GM21737 (cell line): ENCODE results near the gene PWWP2A.
"Not testable (repeated sequence)": the region's sequence is repeated elsewhere in the genome, so short reads cannot be mapped to it uniquely, and the experiment has no call there.

ENCODE experiments used
- ATAC-seq: cut with Tn5 transposase; IDR thresholded peaks from one replicate; pipeline ENCODE4 v1.9.1; 2021; ENCODE audit warnings: mild to moderate bottlenecking, moderate library complexity; ENCODE audit not compliant: unreplicated experiment

PWWP2A gene

DNA sequence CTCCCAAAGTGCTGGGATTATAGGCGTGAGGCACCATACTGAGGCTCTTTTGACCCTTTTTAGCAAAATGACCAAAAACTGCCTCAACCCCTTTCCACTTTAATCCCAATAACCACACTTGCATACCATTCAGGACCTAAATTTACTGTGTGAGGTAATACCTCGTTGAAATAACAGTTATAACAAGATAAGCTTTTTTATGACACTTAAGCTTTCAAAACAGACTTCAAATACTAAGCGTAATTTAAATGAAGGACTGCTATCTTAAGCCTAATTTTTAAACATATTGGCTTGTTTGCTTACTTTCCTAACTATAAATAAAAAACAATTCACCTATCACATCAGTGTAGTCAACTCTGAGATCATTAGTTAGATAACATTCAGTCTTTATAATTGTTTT lies 37.8 kb downstream of the PWWP2A start:
- ATAC-seq: no peak

DNA sequence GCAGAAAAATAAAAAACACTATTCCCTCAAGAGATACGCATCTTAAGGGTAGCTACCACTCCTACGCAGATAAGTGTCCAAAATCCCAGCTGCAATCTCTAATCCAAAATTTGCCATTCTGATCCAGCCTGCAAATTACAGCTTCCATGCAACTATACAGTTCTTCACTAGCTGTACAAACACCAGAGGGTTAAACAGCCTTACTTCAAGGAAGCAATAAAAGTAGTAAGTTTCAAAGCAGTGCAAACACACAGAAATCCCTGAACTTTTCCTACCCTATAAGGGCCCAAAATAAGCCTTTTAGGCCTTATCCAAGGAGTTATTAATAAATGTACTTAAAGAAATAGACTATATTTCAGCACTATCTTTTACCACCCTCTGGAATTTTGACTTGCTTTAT lies 39.5 kb downstream of the PWWP2A start:
- ATAC-seq: no peak

DNA sequence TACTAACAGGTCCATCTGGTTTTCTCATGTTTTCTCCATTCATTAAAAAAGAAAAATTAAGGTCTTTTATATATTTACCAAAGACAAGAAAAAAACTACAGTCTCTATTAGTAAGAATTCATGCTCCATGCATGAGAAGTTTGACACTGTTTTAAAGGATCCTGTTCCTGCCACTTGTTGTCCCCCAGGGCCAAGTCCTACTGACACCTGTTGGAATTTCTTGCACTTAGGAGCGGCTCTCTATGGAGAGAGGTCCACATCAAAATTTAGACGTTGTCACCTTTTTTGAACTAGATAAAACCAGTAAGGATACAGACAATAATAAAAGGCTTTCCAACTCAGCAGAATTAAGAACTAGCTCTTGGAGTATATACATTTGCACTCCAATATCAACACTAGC lies 42.3 kb downstream of the PWWP2A start:
- ATAC-seq: no peak

DNA sequence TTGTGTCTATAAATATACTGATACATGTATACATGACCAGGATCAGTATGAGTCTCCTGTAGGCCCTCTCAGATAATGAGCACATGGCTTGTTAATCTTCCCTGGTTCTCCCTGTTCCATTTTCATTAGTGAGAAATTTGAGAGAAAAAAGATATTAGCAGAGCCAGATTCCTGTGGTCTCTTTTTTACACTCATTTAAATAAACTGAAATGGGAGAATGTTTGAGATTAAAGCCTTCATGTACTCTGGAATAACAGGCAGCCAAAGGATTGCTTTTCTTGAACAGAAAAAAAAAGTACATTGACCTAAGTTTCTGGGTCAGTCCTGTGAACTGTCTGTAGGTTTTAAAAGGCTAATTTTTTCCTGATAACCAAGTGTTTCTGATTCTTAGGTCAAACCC lies 44.2 kb downstream of the PWWP2A start:
- no peak for ATAC-seq

DNA sequence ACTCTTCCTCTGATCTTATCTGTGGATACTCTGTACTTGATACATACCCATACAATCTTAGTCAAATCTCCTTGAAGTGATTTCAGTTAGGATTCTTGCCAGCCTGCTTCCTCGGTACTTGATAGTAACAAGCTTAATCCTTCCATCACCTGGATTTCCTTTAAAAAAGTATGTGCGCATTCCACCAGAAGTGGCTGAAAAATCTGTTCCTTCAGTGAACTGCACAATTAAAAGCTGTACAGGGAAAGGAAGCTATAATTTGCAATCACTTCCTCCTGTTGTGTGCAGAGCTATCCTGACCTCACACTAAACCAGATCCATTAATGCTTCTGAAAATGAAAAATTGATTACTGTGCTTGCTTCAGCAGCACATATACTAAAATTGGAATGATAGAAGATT lies 47.3 kb downstream of the PWWP2A start:
- no peak for ATAC-seq

DNA sequence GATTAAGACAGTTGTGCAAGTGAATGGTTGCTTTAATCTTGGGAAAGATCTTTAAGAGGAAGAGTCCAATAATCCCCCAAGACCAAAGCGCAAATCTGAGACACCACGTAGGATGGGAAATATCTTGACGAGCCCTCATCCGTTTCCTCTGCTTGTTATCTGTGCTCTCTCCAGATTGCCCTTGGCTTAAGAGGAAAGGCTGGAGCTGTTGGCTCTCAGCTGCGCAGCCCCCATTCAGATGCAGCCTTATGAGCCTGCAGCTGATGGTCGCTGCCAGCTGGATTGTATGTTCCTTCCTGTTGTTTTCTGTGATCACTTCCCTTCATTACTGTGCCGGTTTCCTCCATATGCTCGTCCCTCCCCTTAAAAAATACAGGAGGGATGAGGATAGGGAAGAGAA lies 47.7 kb downstream of the PWWP2A start:
- no peak for ATAC-seq

DNA sequence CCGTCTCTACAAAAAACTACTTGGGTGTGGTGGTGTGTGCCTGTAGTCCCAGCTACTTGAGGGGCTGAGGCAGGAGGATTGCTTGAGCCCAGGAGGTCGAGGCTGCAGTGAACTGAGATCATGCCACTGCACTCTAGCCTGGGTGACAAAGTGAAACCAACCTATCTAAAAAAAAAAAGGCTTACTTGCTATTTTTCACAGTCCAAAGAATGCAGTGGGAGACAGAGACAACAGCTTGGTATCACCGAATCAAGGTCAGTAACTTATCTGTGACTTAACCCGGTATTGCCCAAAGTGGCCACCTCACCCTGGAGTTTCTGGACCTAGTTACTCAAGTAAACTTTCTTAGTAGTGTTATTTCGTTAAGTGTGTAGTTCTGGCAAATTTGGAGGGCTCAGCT lies 50.1 kb downstream of the PWWP2A start:
- ATAC-seq: not testable (repeated sequence)

DNA sequence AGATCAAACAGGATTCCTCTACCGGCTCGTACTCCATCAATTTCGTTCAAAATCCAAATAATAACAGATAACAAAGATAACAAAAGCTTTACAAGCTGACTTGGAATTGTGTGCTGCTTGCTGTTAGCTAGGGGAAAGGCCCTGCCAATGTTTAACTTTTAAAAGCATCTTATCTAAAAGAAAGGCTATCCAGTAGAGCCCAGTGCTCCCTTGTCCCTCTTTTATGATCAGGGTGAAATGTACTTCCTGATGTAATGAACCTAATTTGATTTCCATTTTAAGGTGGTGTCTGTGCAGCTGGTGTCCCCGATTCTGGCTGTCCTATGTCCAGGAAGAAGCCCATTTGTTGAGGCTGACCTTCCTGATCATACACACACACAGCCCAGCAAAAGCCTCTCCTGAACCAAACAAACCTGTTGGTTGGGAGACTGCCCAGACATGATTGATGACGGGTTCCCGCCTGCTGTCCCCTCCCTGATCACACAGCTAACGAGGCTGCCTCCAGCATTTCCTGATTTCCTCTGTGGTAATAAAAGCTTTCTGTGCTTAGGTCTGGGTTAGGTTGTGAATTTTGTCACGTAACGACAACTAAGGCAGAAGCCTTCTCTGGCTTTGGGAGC lies 54.1 kb downstream of the PWWP2A start:
- no peak for ATAC-seq

DNA sequence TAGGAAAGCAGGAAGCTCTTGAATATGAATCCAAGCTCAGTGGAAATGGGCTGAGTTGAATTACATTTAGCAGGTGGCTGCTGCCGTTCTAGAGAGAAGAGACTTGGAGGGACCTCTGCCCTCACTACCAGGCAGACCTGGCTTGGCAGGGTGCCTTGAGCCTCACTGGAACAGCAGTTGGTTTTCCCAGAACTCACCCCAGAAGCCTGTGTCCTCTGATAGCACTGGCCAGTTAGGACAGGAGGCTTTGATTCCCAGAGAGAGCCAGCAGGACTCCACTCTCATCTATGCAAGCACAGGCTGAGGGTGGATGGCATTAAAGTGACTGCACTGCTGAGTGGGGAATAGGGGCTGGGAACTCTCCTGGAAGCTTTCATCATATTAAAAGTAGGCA lies 54.8 kb downstream of the PWWP2A start:
- ATAC-seq: no peak

DNA sequence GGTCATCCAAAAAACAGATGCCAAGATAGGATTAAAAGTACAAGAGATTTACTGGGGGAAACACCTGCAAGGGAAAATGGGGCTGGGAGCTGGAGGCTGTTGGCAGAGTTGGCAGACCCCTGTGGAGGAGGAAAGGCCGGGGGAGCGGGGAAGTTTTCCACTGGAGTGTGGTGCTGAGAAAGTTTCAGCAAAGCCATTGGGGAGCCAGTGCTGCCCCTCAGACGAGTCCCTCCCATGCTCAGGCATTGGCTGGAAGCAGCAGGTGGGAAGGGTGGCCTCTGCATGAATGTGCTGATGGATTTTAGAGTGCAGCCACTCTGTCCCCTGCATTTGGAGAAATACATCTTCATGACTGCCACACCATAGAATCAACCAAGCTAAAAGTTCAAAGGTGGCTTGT lies 57.5 kb downstream of the PWWP2A start:
- ATAC-seq: no peak

DNA sequence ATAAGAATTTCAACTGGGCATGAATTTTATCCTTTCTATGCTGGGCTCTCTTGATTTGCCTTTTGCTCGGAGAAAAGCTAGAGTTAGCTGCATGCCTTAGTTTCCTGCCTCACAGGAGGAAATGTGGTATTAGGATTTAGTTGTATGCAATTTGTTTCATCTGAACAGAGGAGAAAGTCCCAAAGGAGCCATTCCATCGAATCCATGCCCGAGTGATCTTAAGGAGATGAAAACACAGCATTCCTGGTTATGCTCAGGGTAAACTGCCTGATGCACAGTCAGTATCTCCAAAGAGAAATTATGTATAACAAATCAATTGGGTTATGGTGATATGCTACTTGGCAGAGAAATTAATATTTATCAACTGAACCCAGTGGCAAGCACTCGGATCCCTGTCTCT lies 59.2 kb downstream of the PWWP2A start:
- ATAC-seq: no peak

DNA sequence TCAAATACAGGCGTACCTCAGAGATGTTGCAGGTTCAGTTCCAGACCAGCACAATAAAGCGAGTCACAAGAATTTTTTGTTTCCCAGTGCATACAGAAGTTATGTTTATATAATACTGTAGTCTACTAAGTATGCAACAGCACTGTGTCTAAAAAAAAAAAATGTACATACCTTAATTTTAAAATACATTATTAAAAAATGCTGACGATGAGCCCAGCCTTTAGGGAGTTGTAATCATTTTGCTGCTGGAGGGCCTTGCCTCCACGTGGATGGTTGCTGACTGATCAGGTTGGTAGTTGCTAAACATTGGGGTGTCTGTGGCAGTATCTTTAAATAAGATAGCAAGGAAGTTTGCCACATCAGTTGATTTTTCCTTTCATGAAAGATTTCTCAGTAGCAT lies 62.0 kb downstream of the PWWP2A start:
- ATAC-seq: no peak

DNA sequence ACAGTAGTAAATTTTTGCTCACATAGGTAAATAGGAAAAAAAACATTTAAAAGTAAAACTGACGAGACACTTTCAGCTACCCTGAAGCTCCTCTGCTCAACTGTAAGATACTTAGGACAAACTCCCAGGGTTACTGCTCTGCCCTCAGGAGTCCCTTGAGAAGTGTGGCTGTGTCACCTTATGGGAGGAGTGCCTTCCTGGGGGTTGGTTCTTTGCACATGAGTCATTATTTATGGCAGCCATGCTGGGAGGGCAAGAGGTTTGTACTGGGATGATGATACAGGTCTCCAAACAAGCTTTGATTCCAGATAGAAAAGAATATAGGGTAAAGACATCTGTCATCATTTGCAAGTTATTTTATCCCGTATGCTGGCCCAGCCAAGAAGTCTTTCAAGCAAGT lies 64.4 kb downstream of the PWWP2A start:
- no peak for ATAC-seq

DNA sequence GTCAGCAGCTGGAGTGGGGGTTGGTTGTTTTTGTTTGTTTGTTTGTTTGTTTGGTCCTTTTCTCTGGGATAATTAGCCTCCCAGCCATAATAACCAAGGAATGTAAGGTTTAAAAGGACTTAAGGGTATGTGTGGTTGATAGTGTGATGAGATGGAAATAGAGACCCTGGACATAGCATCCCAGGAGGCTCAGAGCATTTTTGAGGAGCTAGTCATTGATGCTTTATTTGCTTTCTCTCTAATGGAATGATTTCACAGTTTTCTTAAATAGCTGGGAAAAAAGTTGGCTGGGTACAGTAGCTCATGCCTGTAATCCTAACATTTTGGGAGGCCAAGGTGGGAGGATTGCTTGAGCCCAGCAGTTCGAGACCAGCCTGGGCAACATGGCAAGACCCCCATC lies 65.2 kb downstream of the PWWP2A start:
- no peak for ATAC-seq

DNA sequence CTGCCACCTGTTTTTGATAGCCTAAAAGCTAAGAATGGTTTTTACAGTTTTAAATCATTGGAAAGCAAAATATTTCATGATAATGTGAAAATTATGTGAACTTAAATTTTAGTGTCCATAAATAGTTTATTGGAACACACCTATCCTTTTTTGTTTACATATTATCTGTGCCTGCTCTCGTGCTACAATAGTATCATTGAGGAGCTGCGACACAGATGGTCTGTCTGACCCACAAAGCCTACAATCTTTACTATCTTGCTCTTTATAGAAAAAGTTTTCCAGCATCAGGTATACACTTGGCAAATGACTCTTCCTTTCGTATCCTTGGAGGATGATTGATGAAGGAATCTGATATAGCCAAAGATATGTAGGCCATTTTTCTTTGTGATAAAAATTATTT lies 70.2 kb downstream of the PWWP2A start:
- ATAC-seq: no peak

DNA sequence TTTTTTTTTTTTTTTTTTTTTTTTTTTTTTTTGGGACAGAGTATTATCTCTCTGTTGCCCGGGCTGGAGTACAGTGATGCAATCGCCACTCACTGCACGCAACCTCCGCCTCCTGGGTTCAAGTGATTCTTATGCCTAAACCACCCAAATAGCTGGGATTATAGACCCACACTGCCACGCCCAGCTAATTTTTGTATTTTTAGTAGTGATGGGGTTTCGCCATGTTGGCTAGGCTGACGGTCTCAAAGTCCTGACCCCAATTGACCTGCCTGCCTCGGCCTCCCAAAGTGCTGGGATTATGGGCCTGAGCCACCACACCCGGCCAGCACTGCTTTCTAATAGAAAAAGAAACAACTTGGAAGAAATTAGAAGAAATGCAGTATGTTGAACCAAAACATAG lies 71.1 kb downstream of the PWWP2A start:
- ATAC-seq: no peak

DNA sequence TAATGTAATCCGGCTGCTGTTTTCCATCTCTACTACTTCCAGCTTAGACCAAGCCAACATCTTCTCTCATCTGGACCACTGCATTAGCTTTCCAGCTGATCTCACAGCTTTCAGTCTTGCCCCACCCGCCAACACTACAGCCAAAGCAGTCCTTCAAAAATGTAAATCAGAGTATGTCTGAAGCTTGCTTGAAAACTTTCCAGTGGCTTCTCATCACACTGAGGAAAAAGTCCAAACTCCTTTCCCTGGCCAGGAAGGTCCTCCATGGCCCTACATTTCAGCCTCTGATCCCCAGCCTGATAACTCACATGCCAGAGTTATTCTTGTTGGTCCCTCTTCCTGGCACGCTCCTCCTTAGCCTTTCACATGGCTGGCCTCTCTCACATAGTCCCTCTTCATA lies 71.8 kb downstream of the PWWP2A start:
- no peak for ATAC-seq

DNA sequence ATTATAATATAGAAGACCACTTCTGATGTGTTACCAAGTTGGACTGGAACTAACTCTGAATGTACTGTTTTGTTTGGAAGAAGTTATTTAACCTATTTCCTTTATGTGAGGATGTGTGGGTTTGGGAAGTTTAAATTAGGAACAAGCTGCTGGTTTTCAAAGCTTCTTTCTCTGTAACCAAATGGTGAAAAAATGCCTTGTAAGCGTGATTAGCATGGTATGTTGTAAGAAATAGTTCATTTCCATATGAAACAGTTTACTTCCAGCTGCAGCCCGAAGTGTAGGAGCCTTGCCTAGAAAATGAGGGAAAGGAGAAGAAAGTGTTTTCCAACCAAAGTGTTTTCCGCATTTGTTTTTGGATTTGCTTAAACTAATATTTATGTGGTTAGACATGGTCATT lies 74.3 kb downstream of the PWWP2A start:
- ATAC-seq: no peak

DNA sequence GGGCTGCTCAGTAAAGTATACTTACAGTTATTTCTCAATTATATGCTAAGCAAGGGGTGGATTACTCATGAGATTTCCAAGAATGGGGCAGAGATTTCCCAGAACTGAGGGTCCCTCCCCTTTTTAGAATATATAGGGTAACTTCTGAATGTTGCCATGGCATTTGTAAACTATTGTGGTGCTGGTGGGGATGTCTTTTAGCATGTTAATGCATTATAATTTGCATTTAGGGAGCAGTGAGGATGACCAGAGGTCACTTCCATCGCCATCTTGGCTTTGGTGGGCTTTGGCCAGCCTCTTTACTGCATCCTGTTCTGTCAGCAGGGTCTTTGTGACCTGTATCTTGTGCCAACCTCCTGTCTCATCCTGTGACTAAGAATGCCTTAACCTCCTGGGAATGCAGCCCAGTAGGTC lies 74.9 kb downstream of the PWWP2A start:
- ATAC-seq: no peak

DNA sequence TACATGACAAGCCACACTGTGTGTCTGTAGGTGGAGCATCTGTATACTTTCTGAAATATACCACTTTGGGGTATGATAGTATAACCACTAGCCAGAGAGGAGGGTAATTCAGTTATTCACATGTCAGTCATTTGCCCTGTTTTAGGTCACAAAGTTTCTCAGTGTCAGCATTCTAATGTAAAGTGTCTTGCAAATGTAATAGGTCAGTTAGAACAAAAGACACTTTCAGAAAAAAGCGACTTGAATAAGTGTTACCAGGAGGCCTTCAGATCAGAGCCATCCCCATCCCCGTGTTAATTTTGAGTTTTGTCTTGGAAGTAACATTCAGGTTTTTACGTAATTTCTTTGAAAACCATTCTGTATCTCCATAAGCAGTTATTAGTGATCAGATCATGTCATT lies 76.6 kb downstream of the PWWP2A start:
- no peak for ATAC-seq
